H9 (cell line): Measurements from ENCODE around the gene ME3. TPM values are rescaled to one million over a fixed set of nuclear protein-coding genes. Genes with fewer than 3 reads are reported as not detected.

ENCODE experiments used
- DNase-seq: peaks from one replicate; pipeline ENCODE4 v3.0.0-alpha.2; 2017
- H2AFZ ChIP-seq: one replicate; pipeline ENCODE4 v1.6.1; 2013; ENCODE audit warnings: mild to moderate bottlenecking, low read length, control low read depth, moderate library complexity
- H2AK5ac ChIP-seq: 2 replicates; pipeline ENCODE4 v1.6.1; 2013; ENCODE audit warnings: low read length, control low read depth, mixed read lengths; ENCODE audit not compliant: insufficient read length
- H2BK120ac ChIP-seq: one replicate; pipeline ENCODE4 v1.6.1; 2013; ENCODE audit warnings: low read depth, mild to moderate bottlenecking, low read length, control low read depth, inconsistent platforms; ENCODE audit not compliant: poor library complexity, severe bottlenecking
- H2BK12ac ChIP-seq: 2 replicates; pipeline ENCODE4 v1.6.1; 2013; ENCODE audit warnings: low read length, control low read depth, mixed read lengths, low read depth; ENCODE audit not compliant: insufficient read length
- H2BK15ac ChIP-seq: 2 replicates; pipeline ENCODE4 v1.6.1; 2013; ENCODE audit warnings: low read depth, low read length, control low read depth
- H2BK20ac ChIP-seq: one replicate; pipeline ENCODE4 v1.6.1; 2013; ENCODE audit warnings: low read depth, mild to moderate bottlenecking, low read length, control low read depth, inconsistent platforms; ENCODE audit not compliant: poor library complexity, severe bottlenecking
- H2BK5ac ChIP-seq: 2 replicates; pipeline ENCODE4 v1.6.1; 2013; ENCODE audit warnings: low read length, control low read depth, mixed read lengths; ENCODE audit not compliant: insufficient read length
- H3K14ac ChIP-seq: 2 replicates; pipeline ENCODE4 v1.6.1; 2013; ENCODE audit warnings: low read length, control low read depth; ENCODE audit not compliant: insufficient read depth
- H3K18ac ChIP-seq: 2 replicates; pipeline ENCODE4 v1.6.1; 2013; ENCODE audit warnings: low read depth, mild to moderate bottlenecking, mixed read lengths, low read length, control low read depth; ENCODE audit not compliant: insufficient read length
- H3K23ac ChIP-seq: 2 replicates; pipeline ENCODE4 v1.6.1; 2013; ENCODE audit warnings: low read length, control low read depth, mixed read lengths, low read depth; ENCODE audit not compliant: insufficient read length
- H3K23me2 ChIP-seq: 2 replicates; pipeline ENCODE4 v1.6.1; 2013; ENCODE audit warnings: low read depth, mild to moderate bottlenecking, mixed read lengths, low read length, control low read depth; ENCODE audit not compliant: insufficient read length, poor library complexity, severe bottlenecking
- H3K27ac ChIP-seq: 2 replicates; pipeline ENCODE4 v1.5.1; 2013; ENCODE audit warnings: low read length, control low read depth, mixed read lengths, low read depth; ENCODE audit not compliant: insufficient read length
- H3K27me3 ChIP-seq: 2 replicates; pipeline ENCODE4 v1.6.1; 2013; ENCODE audit warnings: low read length, control low read depth, inconsistent platforms; ENCODE audit not compliant: insufficient read depth
- H3K4ac ChIP-seq: 2 replicates; pipeline ENCODE4 v1.6.1; 2013; ENCODE audit warnings: low read depth, mild to moderate bottlenecking, control low read depth, inconsistent platforms, low read length, moderate library complexity
- H3K4me1 ChIP-seq: 2 replicates; pipeline ENCODE4 v1.6.1; 2013; ENCODE audit warnings: low read length, control low read depth, inconsistent platforms; ENCODE audit not compliant: insufficient read depth
- H3K4me2 ChIP-seq: 2 replicates; pipeline ENCODE4 v1.6.1; 2013; ENCODE audit warnings: low read length, control low read depth, mixed read lengths; ENCODE audit not compliant: insufficient read length, insufficient read depth
- H3K56ac ChIP-seq: 2 replicates; pipeline ENCODE4 v1.6.1; 2013; ENCODE audit warnings: low read depth, mild to moderate bottlenecking, mixed read lengths, low read length, control low read depth; ENCODE audit not compliant: insufficient read length
- H3K79me1 ChIP-seq: 2 replicates; pipeline ENCODE4 v1.6.1; 2013; ENCODE audit warnings: low read depth, mild to moderate bottlenecking, moderate library complexity, low read length, control low read depth, inconsistent platforms; ENCODE audit not compliant: insufficient read depth, poor library complexity, severe bottlenecking
- H3K79me2 ChIP-seq: 2 replicates; pipeline ENCODE4 v1.6.1; 2013; ENCODE audit warnings: low read length, control low read depth, inconsistent platforms; ENCODE audit not compliant: insufficient read depth
- H3K9ac ChIP-seq: 2 replicates; pipeline ENCODE4 v1.6.1; 2013; ENCODE audit warnings: low read length, control low read depth, mixed read lengths; ENCODE audit not compliant: insufficient read length; ENCODE audit errors: extremely low read depth
- H3K9me3 ChIP-seq: one replicate; pipeline ENCODE4 v1.6.1; 2013; ENCODE audit warnings: low read depth, low read length, inconsistent platforms; ENCODE audit not compliant: control insufficient read depth
- H3T11ph ChIP-seq: one replicate; pipeline ENCODE4 v1.6.1; 2013; ENCODE audit warnings: mild to moderate bottlenecking, low read length, control low read depth, inconsistent platforms
- H4K20me1 ChIP-seq: one replicate; pipeline ENCODE4 v1.6.1; 2013; ENCODE audit not compliant: control insufficient read depth, insufficient read length, insufficient read depth
- H4K5ac ChIP-seq: 2 replicates; pipeline ENCODE4 v1.6.1; 2013; ENCODE audit warnings: low read depth, mild to moderate bottlenecking, mixed read lengths, low read length, control low read depth; ENCODE audit not compliant: insufficient read length
- H4K8ac ChIP-seq: replicated peaks from 2 replicates; pipeline ENCODE4 v1.6.1; 2013; ENCODE audit warnings: low read length, control low read depth, mixed read lengths, low read depth; ENCODE audit not compliant: insufficient read length
- H4K91ac ChIP-seq: 2 replicates; pipeline ENCODE4 v1.6.1; 2013; ENCODE audit warnings: low read depth, mild to moderate bottlenecking, moderate library complexity, mixed read lengths, low read length, control low read depth; ENCODE audit not compliant: insufficient read length
- H3K27ac Mint-ChIP-seq, 3 experiments: 2 replicates in 2 of 3; 3 replicates in 1 of 3; pipeline ENCODE4 v1.8.0; 2020 to 2021; ENCODE audit warnings: mixed read lengths in 3 of 3, mild to moderate bottlenecking in 1 of 3, moderate library complexity in 1 of 3
- H3K27me3 Mint-ChIP-seq: 2 replicates; pipeline ENCODE4 v1.8.0; 2021; ENCODE audit warnings: low read depth, mild to moderate bottlenecking, moderate library complexity, mixed read lengths
- H3K36me3 Mint-ChIP-seq, 3 experiments: 2 replicates in 2 of 3; 3 replicates in 1 of 3; pipeline ENCODE4 v1.8.0; 2020 to 2021; ENCODE audit warnings: low read depth in 3 of 3, mixed read lengths in 3 of 3; ENCODE audit not compliant: insufficient read depth in 1 of 3
- H3K4me1 Mint-ChIP-seq, 2 experiments: 2 replicates each; pipeline ENCODE4 v1.8.0; 2020; ENCODE audit warnings: mixed read lengths in 2 of 2
- H3K4me3 Mint-ChIP-seq, 2 experiments: 2 replicates in 1 of 2; 3 replicates in 1 of 2; pipeline ENCODE4 v1.8.0; 2020 to 2021; ENCODE audit warnings: mild to moderate bottlenecking in 2 of 2, mixed read lengths in 2 of 2, moderate library complexity in 1 of 2
- H3K9me3 Mint-ChIP-seq, 2 experiments: 2 replicates in 1 of 2; 3 replicates in 1 of 2; pipeline ENCODE4 v1.8.0; 2020; ENCODE audit warnings: mild to moderate bottlenecking in 2 of 2, mixed read lengths in 2 of 2, moderate library complexity in 1 of 2
- CTCF ChIP-seq: fragments of 200-600 bp; sonication (generic); conservative IDR thresholded peaks from 3 replicates; pipeline ENCODE4 v1.8.0; 2021; ENCODE audit warnings: antibody characterized with exemption, mild to moderate bottlenecking
- WGBS: extraction: QIAGEN DNeasy Blood & Tissue Kit; methylation state at CpG from one replicate; pipeline ENCODE4 v1.1.7; 2013; ENCODE audit warnings: missing lambda C conversion rate, low lambda C conversion rate, mixed read lengths; ENCODE audit not compliant: insufficient read length; ENCODE audit errors: extremely low coverage; 5-methylcytosine and 5-hydroxymethylcytosine counted together
- total RNA-seq: library from RNA; stranded (reverse); gene quantifications from 2 replicates; pipeline ENCODE4 v1.2.1, GENCODE V29; 2021

Gene ME3
- total RNA-seq, 1 experiment from 2014 or later, result 2.8 TPM

GRCh38 chr11:86692317-86692716 lies 19.9 kb upstream of the ME3 start:
- no peak for DNase-seq
- H3K79me2 ChIP-seq, result no peaks in the 10 kb centered on the region
- Mint-ChIP-seq H3K4me3 (no peak overlapping the region), H3K9me3 (no peaks in the 10 kb centered on the region), H3K4me1 (peaks cover 0 to 8% of the 10 kb centered on the region in 2 experiments; a peak in 2 of 4 replicates), H3K36me3 (no peaks in the 10 kb centered on the region), H3K27me3 (no peaks in the 10 kb centered on the region), H3K27ac (no peak overlapping the region)
- no peak overlapping the region for H3K9ac ChIP-seq
- H3K9me3 ChIP-seq, result no peaks in the 10 kb centered on the region
- no peak overlapping the region for H2BK15ac ChIP-seq
- no peak overlapping the region for H3K4ac ChIP-seq
- no CpG with 5 or more reads among the region's 1 CpG for WGBS
- H2BK5ac ChIP-seq, result no peak overlapping the region
- no peak overlapping the region for H3K23ac ChIP-seq
- no peak overlapping the region for H2AFZ ChIP-seq
- H3K14ac ChIP-seq, result no peak overlapping the region
- TF ChIP-seq CTCF, result no peak
- no peaks in the 10 kb centered on the region for H3K23me2 ChIP-seq
- no peak overlapping the region for H3K18ac ChIP-seq
- no peak overlapping the region for H4K8ac ChIP-seq
- no peak overlapping the region for H3K27ac ChIP-seq
- no peaks in the 10 kb centered on the region for H3K4me1 ChIP-seq
- no peak overlapping the region for H2BK120ac ChIP-seq
- H2BK12ac ChIP-seq, result no peak overlapping the region
- H4K20me1 ChIP-seq, result no peaks in the 10 kb centered on the region
- no peaks in the 10 kb centered on the region for H3K79me1 ChIP-seq
- no peak overlapping the region for H3K4me2 ChIP-seq
- no peaks in the 10 kb centered on the region for H3K27me3 ChIP-seq
- no peak overlapping the region for H3T11ph ChIP-seq
- H4K91ac ChIP-seq, result no peak overlapping the region
- no peak overlapping the region for H4K5ac ChIP-seq
- no peak overlapping the region for H3K56ac ChIP-seq
- H2AK5ac ChIP-seq, result no peak overlapping the region
- H2BK20ac ChIP-seq, result no peak overlapping the region
